MM.1S (cell line): ENCODE data around the gene KEAP1.

Experiments
- DNase-seq: peaks from one replicate; pipeline ENCODE4 v3.0.0-alpha.2; 2015
- H2AFZ ChIP-seq: fragments of 300-600 bp; sonication (generic); 2 replicates; pipeline ENCODE4 v1.6.0; 2016; ENCODE audit warnings: antibody characterized with exemption, low read length
- H3F3A ChIP-seq: fragments of 300-600 bp; sonication (generic); 2 replicates; pipeline ENCODE4 v1.6.1; 2016; ENCODE audit warnings: mild to moderate bottlenecking, antibody characterized with exemption, low read length, moderate library complexity, mixed read lengths; ENCODE audit not compliant: insufficient read depth
- H3K27ac ChIP-seq: fragments of 300-600 bp; sonication (generic); 2 replicates; pipeline ENCODE4 v1.5.1; 2016; ENCODE audit warnings: mild to moderate bottlenecking, low read length
- H3K27me3 ChIP-seq: fragments of 300-600 bp; sonication (generic); replicated peaks from 2 replicates; pipeline ENCODE4 v1.6.0; 2016; ENCODE audit warnings: low read length; ENCODE audit not compliant: insufficient read depth
- H3K36me3 ChIP-seq: fragments of 300-600 bp; sonication (generic); replicated peaks from 2 replicates; pipeline ENCODE4 v1.6.1; 2016; ENCODE audit warnings: mild to moderate bottlenecking, low read length, mixed read lengths; ENCODE audit not compliant: insufficient read depth
- H3K4me1 ChIP-seq: fragments of 300-600 bp; sonication (generic); 2 replicates; pipeline ENCODE4 v1.6.1; 2016; ENCODE audit warnings: low read length, mixed read lengths
- H3K4me2 ChIP-seq: fragments of 300-600 bp; sonication (generic); 2 replicates; pipeline ENCODE4 v1.6.0; 2016; ENCODE audit warnings: low read depth, low read length
- H3K4me3 ChIP-seq: fragments of 300-600 bp; sonication (generic); 2 replicates; pipeline ENCODE4 v1.5.1; 2016; ENCODE audit warnings: low read length, mixed read lengths
- H3K79me2 ChIP-seq: fragments of 300-600 bp; sonication (generic); 2 replicates; pipeline ENCODE4 v1.6.1; 2016; ENCODE audit warnings: mixed run types, low read length, mixed read lengths
- H3K9ac ChIP-seq: fragments of 300-600 bp; sonication (generic); 2 replicates; pipeline ENCODE4 v1.6.1; 2016; ENCODE audit warnings: low read length, mixed read lengths
- H3K9me2 ChIP-seq: fragments of 300-600 bp; sonication (generic); replicated peaks from 2 replicates; pipeline ENCODE4 v1.6.1; 2016; ENCODE audit warnings: mild to moderate bottlenecking, low read length, mixed read lengths; ENCODE audit not compliant: insufficient read depth
- H3K9me3 ChIP-seq: fragments of 300-600 bp; sonication (generic); replicated peaks from 2 replicates; pipeline ENCODE4 v1.6.1; 2016; ENCODE audit warnings: mild to moderate bottlenecking, low read length, mixed read lengths; ENCODE audit not compliant: insufficient read depth
- H4K20me1 ChIP-seq: fragments of 300-600 bp; sonication (generic); 2 replicates; pipeline ENCODE4 v1.6.1; 2016; ENCODE audit warnings: mild to moderate bottlenecking, low read length, moderate library complexity, mixed read lengths; ENCODE audit not compliant: insufficient read depth
- EZH2 ChIP-seq: fragments of 300-600 bp; sonication (generic); optimal IDR thresholded peaks from 2 replicates; pipeline ENCODE3; 2017; ENCODE audit warnings: low read depth, mild to moderate bottlenecking, antibody characterized with exemption, low read length, mixed read lengths
- EZH2phosphoT487 ChIP-seq: fragments of 300-600 bp; sonication (generic); IDR thresholded peaks from 2 replicates; pipeline ENCODE4 v1.6.1; 2018; ENCODE audit warnings: antibody characterized with exemption, low read length
- TF ChIP-seq, protein P1 (sequence below): fragments of 300-600 bp; sonication (generic); IDR thresholded peaks from 2 replicates; pipeline ENCODE4 v1.5.1; 2016; ENCODE audit warnings: antibody characterized with exemption, low read length, mixed read lengths

Gene KEAP1

GRCh38 chr19:10468133-10468532 lies 35.0 kb downstream of the KEAP1 start:
- Histone ChIP-seq H3K27me3 (no peaks in the 10 kb centered on the region), H3K9me2 (no peaks in the 10 kb centered on the region), H3K36me3 (no peaks in the 10 kb centered on the region), H3K27ac (no peak overlapping the region), H3K4me2 (no peak overlapping the region), H3F3A (no peaks in the 10 kb centered on the region), H2AFZ (no peak overlapping the region), H3K9ac (no peak overlapping the region), H3K9me3 (no peaks in the 10 kb centered on the region), H3K4me3 (no peak overlapping the region), H3K4me1 (no peaks in the 10 kb centered on the region), H4K20me1 (no peaks in the 10 kb centered on the region), H3K79me2 (no peaks in the 10 kb centered on the region)
- no peak for DNase-seq
- TF ChIP-seq, protein P1, sequence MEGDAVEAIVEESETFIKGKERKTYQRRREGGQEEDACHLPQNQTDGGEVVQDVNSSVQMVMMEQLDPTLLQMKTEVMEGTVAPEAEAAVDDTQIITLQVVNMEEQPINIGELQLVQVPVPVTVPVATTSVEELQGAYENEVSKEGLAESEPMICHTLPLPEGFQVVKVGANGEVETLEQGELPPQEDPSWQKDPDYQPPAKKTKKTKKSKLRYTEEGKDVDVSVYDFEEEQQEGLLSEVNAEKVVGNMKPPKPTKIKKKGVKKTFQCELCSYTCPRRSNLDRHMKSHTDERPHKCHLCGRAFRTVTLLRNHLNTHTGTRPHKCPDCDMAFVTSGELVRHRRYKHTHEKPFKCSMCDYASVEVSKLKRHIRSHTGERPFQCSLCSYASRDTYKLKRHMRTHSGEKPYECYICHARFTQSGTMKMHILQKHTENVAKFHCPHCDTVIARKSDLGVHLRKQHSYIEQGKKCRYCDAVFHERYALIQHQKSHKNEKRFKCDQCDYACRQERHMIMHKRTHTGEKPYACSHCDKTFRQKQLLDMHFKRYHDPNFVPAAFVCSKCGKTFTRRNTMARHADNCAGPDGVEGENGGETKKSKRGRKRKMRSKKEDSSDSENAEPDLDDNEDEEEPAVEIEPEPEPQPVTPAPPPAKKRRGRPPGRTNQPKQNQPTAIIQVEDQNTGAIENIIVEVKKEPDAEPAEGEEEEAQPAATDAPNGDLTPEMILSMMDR, result no peak
- no peak for TF ChIP-seq EZH2
- TF ChIP-seq EZH2phosphoT487, result no peak

DNA sequence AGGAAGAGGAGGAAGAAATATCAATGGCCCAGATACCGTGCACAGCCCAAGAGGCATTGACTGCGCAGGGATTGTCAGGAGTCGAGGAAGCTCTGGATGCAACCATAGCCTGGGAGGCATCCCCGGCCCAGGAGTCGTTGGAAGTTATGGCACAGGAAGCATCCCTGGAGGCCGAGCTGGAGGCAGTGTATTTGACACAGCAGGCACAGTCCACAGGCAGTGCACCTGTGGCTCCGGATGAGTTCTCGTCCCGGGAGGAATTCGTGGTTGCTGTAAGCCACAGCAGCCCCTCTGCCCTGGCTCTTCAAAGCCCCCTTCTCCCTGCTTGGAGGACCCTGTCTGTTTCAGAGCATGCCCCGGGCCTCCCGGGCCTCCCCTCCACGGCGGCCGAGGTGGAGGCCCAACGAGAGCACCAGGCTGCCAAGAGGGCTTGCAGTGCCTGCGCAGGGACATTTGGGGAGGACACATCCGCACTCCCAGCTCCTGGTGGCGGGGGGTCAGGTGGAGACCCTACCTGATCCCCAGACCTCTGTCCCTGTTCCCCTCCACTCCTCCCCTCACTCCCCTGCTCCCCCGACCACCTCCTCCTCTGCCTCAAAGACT lies 36.0 kb downstream of the KEAP1 start:
- H3K9ac ChIP-seq, result no peak overlapping the region
- no peaks in the 10 kb centered on the region for H3K9me2 ChIP-seq
- DNase-seq, result no peak
- TF ChIP-seq, protein P1, result no peak
- TF ChIP-seq EZH2phosphoT487, result no peak
- TF ChIP-seq EZH2, result no peak
- H3K36me3 ChIP-seq, result no peaks in the 10 kb centered on the region
- H3K4me2 ChIP-seq, result no peak overlapping the region
- H3K27ac ChIP-seq, result no peak overlapping the region
- no peaks in the 10 kb centered on the region for H4K20me1 ChIP-seq
- H2AFZ ChIP-seq, result no peak overlapping the region
- H3K79me2 ChIP-seq, result no peaks in the 10 kb centered on the region
- no peaks in the 10 kb centered on the region for H3K9me3 ChIP-seq
- no peaks in the 10 kb centered on the region for H3K27me3 ChIP-seq
- no peak overlapping the region for H3K4me3 ChIP-seq
- no peaks in the 10 kb centered on the region for H3F3A ChIP-seq
- H3K4me1 ChIP-seq, result no peaks in the 10 kb centered on the region

DNA sequence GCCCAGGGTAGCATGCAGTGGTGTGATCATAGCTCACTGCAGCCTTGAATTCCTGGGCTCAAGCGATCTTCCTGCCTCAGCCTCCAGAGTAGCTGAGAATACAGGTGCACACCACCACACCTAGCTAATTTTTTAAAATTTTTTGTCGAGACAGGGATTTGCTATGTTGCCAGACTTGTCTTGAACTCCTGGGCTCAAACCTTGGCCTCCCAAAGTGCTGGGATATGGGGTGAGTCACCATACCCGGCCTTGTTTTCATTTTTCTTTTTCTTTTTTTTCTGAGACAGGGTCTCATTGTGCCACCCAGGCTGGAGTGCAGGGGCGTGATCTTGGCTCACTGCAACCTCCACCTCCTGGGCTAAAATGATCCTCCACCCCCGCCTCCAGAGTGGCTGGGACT lies 38.7 kb downstream of the KEAP1 start:
- Histone ChIP-seq H3K9me3 (no peaks in the 10 kb centered on the region), H3K79me2 (no peaks in the 10 kb centered on the region), H2AFZ (no peak overlapping the region), H3K4me1 (0 out of 2 replicates have a peak, but pooled peaks cover 3% of the 10 kb centered on the region), H3K4me2 (no peak overlapping the region), H3K27me3 (no peaks in the 10 kb centered on the region), H3K27ac (no peak overlapping the region), H3K9me2 (no peaks in the 10 kb centered on the region), H4K20me1 (no peaks in the 10 kb centered on the region), H3K9ac (no peak overlapping the region), H3K36me3 (no peaks in the 10 kb centered on the region), H3K4me3 (no peak overlapping the region), H3F3A (peaks cover 3% of the 10 kb centered on the region; the same call in 1 of the 2 replicates)
- TF ChIP-seq, protein P1, result no peak
- TF ChIP-seq EZH2, result no peak
- no peak for DNase-seq
